HG03432 (cell line): ENCODE measurements around the gene EEFSEC.

ENCODE experiments used
- ATAC-seq: cut with Tn5 transposase; IDR thresholded peaks from one replicate; pipeline ENCODE4 v1.9.1; 2021; ENCODE audit warnings: mild to moderate bottlenecking, moderate library complexity; ENCODE audit not compliant: unreplicated experiment

Gene EEFSEC

GRCh38 chr3:128283421-128283820 lies 130.1 kb downstream of the EEFSEC start:
- no peak for ATAC-seq

GRCh38 chr3:128285042-128285966 lies 132.0 kb downstream of the EEFSEC start:
- ATAC-seq = no peak

- no peak for ATAC-seq
Measured at GRCh38 chr3:128285967-128286321, 132.7 kb downstream of the EEFSEC start.

GRCh38 chr3:128286691-128287090 lies 133.4 kb downstream of the EEFSEC start:
- no peak for ATAC-seq

GRCh38 chr3:128287216-128287615 lies 133.9 kb downstream of the EEFSEC start:
- ATAC-seq = no peak

GRCh38 chr3:128289534-128289933 lies 136.3 kb downstream of the EEFSEC start:
- ATAC-seq = no peak

GRCh38 chr3:128290484-128290883 lies 137.2 kb downstream of the EEFSEC start:
- no peak for ATAC-seq

- no peak for ATAC-seq
Measured at GRCh38 chr3:128293930-128294329, 140.6 kb downstream of the EEFSEC start.

GRCh38 chr3:128294999-128295468 lies 141.8 kb downstream of the EEFSEC start:
- no peak for ATAC-seq

- no peak for ATAC-seq
Measured at GRCh38 chr3:128296469-128297251, 143.4 kb downstream of the EEFSEC start.

- ATAC-seq = no peak
Measured at GRCh38 chr3:128297401-128298138, 144.3 kb downstream of the EEFSEC start.

- no peak for ATAC-seq
Measured at GRCh38 chr3:128301186-128302023, 148.1 kb downstream of the EEFSEC start.

GRCh38 chr3:128306481-128306880 lies 153.2 kb downstream of the EEFSEC start:
- ATAC-seq = no peak

GRCh38 chr3:128307029-128307633 lies 153.8 kb downstream of the EEFSEC start:
- no peak for ATAC-seq

GRCh38 chr3:128307781-128308469 lies 154.6 kb downstream of the EEFSEC start:
- ATAC-seq = no peak

GRCh38 chr3:128309026-128309425 lies 155.7 kb downstream of the EEFSEC start:
- no peak for ATAC-seq

GRCh38 chr3:128310286-128311058 lies 157.2 kb downstream of the EEFSEC start:
- ATAC-seq = no peak

GRCh38 chr3:128311441-128311844 lies 158.2 kb downstream of the EEFSEC start:
- ATAC-seq = no peak
